NOMO-1 (cell line): ENCODE measurements around the gene MED27.

Experiments used
- DNase-seq, 2 experiments: peaks; one replicate each; lab custom pipeline; 2025; ENCODE audit not compliant: unreplicated experiment in 2 of 2; lab: John Stamatoyannopoulos, UW

MED27 gene

DNA sequence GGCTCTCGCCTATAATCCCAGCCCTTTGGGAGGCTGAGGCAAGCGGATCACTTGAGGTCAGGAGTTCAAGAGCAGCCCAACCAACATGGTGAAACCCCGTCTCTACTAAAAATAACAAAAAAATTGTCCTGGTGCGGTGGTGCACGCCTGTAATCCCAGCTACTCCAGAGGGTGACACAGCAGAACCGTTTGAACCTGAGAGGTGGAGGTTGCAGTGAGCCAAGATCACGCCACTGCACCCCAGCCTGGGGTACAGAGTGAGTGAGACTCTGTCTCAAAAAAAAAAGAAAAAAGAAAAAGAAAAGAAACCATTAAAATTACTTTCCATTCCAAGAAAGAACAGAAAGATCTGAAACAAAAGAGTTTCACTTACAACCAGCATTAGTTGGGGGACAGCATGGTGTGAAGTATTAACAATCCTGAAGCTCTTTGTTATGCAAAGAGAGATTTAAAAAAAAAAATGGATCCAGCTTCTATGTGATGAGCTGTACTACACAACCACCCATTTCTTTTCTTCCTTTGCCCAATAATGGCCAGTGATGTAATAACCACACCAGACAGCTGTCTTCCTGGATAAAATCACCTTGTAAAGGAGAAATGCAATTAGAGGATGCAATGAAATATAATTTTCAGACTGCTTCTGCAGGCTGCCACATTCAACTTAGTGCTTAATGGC is 76.9 kb downstream of the MED27 start:
- peak in 1 of 2 experiments; percentile 37 for DNase-seq

DNA sequence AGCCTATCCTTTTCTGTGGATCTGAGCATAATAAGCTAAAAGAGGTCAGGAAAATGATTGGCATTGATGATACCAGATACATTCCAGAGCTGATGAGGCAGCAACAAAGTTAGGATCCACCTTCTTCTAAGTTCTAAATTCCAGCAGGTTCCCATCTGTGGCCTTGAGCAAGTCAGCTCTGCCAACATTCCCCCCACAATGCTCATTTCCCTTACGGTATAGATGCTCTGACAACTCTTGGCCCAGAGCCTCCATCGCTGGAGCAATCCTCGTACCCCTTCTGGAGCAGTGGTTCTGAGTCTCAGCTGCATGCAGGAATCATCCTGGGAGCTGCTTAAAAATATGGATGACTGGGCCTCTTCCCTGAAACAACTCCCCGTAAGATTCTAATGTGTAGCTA is 78.1 kb downstream of the MED27 start:
- DNase-seq, result no peak

DNA sequence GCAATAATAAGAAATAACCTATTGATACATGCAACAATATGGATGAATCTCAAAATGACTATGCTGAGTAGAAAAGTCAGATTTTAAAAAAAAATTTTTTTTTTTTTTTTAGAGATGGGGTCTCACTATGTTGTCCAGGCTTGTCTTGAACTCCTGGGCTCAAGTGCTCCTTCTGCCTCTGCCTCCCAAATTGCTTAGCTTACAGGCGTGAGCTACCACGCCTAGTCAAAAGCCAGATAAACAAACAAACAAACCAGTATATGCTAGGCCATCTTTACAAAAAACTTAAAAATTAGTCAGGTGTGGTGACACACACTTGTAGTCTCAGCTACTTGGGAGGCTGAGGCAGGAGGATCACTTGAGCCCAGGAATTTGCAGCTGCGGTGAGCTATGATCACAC is 79.0 kb downstream of the MED27 start:
- DNase-seq, result no peak

DNA sequence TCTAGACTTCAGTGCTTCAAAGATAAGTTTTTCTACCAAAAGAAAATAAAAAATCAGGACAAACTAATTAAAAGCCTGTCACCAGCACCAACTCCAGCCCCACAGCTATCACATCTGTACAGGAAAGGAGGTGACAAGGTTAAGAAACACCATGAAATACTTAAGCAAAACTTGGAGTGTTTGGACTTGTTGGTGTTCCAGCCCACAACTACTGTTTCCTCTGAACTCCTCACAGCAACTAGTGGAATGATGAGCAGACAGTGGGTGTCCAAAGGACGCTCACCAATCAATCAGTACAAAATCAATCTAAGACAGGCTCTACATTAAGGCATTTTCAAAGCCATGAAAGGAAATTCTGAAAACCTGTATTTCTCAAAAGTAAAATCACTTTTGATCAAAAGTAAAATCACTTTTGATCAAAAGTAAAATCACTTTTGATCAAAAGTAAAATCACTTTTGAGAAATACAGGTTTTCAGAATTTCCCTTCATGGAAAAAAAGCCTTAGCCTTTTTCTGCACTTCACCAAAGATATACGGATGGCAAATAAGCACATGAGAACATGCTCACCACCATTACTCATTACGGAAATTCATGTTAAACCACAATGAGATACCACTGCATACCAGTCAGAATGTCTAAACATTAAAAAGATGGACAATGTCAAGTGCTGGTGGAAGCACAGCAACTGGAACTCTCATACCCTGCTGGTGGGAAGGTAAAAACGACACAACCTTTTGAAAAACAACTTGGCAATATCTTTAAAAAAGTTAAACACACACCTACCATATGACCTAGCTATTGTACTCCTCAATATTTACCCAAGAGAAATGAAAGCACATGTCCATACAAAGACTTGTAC is 79.7 kb downstream of the MED27 start:
- DNase-seq, result no peak

DNA sequence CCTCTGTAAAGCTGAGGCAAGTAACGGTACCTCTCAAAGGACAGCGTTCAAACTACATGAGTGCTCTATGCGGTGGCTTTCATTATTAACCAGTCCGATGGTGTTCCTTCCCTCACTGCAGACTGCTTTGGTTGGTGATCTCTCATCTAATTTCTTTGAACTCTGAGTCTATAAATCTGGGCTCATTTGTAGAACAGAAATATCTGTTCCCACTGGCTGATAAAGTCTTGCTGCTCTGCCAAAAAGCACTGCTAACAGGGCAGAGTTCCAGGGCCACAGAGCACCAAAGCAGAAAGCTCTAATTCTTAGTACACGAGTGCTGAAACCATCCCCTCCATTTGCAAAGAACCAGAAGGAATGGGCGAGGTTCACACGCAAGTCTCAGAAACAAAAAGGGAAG is 81.9 kb downstream of the MED27 start:
- no peak for DNase-seq

DNA sequence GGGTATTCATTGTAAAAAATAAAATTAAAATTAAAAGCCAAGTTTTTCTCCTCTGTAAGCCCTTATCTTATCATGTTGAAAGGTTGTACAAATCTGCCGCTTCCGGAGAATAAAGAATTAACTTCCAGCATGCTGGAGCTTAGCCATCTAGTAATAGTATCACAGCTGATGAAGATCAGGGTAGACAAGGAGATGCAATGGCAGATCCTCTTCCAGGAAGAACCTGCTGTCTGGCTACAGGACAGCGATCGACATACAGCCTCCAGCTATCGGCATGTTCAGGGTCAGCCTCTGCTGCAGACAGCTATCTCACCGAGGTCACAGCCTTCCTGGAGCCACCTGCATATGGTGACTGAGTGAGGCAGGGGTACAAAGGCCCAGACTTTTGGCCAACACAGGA is 82.6 kb downstream of the MED27 start:
- DNase-seq, result no peak

DNA sequence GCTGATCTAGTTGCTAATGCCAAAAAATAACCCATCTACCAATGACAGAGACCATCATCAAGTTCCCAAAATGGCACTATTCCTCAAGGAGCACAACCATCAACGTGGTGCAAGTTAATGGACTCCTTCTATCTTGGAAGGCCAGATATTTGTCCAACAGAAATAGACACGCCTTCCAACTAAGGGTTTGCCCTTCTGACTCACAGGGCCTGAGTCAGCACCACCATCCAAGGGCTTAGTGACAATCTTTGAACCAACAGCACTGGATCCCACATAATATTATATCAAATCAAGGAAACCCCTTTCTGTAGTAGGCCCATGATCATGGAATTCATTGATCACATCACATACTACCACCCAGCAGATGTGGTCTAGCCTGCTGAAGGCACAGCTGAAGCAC is 84.3 kb downstream of the MED27 start:
- no peak for DNase-seq

DNA sequence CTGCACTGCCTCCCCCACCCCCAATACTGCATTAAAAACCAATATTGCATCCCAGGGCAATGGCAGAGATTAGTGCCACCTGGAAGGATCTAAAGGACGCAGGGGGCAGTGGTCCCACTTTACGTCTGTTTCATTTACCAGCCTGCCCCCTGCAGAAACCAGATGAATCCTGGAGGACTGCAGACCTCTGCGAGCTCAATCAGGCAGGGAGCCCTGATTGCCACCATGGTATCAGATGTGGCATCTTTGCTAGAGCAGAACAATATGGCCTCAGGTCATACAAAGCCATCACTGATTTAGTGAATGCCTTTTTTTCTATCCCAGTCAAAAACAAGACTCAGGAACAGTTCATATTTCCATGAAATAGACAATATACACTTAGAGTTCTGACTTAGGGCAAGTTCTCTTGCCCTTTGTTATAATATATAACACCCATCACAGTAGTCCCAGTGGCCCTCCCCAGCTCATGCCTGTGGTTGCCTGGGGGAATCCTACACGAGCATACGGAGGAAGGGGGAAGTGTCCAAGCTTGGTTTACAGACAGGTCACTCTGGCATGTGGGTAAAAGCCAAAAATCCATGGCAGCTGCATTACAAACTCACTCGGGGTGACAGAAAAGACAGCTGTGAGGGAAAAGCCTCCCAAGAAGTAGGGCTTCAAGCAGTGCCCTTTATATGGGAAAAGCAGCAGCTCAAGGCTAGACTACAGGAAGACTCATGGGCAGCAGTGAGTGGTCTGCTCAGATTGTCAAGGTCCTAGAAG is 85.1 kb downstream of the MED27 start:
- no peak for DNase-seq

DNA sequence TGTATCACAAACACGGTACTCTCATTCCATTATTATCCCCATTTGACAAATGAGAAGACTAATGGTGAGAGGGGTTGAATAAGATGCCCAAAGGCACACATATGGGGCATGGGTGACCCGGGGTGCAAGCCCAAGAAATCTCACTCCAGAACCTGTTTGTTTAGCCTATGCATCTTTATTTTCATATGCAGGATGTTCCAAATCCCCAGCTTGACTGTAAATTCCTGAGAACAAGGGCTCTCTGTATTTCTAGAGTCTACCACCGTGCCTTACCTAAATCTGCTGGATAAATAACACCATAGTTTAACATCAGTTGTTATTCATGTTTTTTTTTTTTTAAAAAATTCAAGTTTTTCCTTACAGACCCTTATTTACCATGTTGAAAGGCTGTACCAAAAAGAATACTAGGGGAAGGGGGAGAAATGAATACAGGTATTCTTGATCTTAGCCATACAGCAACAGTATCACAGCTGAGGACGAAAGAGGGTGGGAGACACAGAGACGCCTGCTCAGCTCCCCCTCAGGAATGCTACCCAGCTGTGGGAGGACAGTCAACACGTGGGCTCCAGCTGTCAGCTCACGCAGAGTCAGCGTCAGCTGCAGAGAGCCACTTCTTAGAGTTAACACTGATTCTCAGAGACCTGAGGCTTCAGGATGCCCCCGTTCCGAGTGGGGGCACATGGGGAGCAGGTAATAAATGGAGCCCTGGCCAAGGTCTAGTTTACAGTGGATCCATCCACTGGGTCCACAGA is 86.6 kb downstream of the MED27 start:
- no peak for DNase-seq

DNA sequence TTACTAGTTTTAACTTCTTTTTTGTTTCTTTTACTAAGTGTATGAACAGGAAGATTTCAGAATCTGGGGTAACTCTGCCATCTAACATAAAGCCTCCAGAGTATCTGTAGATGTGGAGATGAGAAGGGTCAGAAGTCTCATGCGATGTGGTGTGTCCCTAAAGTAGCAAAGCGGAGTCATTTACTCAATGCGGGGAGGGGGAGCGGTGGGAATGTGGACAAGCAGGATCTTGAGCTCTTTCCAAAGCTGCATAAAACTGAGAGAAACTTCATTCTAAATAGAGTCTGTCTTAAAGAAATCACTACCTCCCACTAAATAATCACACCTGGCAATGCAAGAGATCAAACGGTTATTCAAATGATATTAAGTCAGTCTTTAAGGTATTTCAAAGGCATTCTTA is 92.4 kb downstream of the MED27 start:
- no peak for DNase-seq

DNA sequence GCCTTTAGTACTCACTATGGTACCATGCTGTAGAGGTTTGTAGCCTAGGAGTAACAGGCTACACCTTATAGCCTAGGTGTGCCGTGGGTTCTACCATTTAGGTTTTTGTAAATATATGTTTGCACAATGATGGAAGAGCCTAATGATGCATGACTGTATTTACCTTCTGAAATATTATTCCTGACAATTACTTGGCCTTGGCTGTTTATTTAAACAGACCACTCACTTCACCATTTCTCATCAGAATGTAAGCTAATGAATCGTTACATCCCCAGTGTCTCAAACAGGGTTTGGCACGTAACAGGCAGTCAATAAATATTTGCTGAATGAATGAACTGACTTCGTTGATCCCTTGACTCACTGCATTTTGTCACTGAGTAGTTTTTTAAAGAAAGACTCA is 93.1 kb downstream of the MED27 start:
- DNase-seq, result no peak

DNA sequence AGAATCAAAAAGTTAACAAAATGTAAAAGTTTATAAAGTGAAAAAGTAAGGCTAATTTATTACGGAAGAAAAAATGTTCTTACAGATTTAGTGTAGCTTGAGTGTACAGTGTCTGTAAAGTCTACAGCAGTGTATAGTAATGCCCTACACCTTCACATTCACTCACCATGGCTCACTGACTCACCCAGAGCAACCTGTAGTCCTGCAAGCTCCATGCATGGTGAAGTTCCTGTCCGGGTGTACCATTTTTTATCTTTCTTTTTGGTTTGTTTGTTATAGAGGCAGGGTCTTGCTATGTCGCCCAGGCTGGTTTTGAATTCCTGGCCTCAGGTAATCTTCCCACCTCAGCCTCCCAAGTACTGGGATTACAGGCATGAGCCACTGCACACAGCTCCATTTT is 93.6 kb downstream of the MED27 start:
- no peak for DNase-seq

DNA sequence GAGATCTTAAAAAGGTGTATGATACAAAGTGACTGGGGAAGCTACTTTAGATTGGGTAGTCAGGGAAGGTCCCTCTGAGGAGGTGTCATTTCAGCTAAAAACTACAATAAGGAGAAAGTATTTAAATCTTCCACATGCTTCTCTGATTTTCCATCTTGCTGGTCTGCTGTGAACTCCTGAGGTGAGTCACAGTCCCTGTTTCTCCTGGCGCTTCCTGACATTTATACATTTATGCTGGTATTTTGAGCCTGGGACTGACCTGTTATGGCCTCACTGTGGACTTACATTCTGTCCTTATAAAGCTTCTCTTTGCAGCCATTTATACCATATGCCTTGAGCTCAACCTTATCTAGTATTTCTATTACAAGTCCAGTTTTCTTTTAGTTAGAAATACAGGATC is 95.1 kb downstream of the MED27 start:
- DNase-seq, result no peak

DNA sequence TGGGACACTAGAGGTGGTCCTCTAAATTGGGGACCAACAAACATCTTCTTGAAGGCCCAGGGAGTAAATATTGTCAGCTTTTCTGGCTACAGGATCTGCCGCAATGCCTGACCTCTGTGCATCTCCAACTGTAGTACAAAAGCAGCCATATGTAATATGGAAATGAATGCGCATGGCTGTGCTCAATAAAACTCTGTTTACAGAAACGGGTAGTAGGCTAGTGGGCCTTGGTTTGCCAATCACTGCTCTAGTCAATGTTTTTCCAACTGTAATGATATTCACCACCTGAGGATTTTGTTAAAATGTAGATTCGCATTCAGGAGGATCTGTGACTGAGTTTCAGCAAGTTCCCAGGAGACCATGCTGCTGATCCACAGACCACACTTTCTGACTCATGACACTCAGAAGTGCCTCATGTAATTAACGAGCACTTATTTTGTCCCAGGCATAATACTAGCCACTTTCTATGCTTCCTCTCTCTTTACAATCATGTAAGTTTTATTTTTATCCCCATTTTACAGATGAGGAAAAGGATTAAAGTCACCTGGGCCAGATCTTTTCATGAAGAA is 96.9 kb downstream of the MED27 start:
- DNase-seq, result peak in 1 of 2 experiments; percentile 20

DNA sequence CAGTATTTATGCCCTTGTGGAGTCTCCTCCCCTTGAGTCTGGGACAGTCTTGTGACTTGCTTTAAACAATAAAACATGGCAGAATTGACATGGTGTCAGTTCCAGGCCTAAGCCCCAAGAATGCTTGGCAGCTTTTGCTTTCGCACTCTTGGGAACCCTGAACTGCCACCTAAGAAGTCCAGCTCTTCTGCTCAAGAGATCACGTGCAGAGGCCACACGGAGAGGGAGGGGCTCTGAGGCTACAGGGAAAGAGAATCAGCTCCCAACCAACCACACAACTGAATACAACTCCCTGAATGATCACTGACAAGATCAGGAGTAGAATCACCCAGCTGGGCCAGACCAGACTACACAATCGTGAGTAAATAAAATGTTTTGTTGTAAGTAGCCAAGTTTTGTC is 97.6 kb downstream of the MED27 start:
- no peak for DNase-seq

DNA sequence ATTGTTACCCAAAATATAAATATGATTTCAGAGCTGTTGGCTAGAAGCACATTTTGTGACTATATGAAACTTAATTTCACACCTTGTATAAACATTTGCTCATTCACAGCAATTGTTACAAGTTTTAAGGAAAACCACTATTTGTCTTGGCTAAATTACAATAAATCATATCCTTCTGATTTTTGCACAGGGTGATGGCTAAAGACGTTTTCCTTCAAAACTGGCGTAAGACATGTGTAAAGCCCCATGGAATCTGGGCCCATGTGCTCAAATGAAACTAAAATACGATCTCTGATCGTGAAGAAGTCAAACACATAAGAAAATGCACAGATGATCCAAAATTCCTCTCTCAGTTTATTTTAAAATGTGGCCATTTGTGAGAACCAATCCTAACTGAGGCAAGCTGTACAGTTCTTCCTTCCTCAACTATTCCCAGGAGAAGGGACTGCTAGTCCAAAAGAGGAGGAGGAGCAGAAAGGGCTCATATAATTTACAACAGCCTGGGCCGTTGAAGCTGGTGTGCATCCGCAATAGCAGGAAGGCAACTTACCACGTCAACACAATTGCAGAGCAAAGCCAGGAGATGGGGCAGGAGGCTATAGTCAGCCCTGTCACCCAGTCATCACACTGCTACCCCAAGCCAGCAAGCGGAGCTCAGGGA is 98.4 kb downstream of the MED27 start:
- DNase-seq, result no peak

DNA sequence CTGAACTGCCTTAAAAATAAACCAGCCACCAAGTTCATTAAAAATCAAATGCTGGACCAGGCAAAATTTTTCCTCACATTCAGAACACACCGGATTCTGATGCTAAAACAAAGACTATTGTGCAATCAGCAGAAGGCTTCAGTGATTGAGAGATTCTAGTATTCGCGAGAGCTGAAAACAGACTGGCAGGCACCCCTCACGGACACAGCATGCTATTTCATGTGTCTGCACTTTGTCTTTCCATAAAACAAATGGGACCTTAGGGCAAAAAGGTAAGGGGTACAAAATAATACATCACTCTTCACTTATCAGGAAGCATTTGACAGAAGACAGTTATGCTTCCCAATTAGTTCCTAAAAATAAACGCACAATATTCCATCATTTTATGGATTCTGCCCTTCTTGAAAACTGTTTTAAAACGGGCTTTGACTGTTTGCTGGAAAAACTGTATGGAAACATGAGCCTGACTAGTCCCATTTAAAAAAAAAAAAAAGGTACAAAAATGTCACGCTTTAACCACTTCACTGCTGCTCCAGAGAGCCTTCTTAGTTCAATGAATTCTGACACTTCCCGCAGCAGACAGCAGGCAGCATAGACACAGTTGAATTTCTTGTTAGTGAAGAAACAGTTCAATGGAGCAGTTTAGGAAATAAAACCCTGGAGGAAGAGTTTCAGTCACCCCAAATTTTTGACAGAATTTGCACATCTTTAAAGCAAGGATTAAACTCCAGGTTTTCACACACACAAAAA is 99.2 kb downstream of the MED27 start:
- no peak for DNase-seq

DNA sequence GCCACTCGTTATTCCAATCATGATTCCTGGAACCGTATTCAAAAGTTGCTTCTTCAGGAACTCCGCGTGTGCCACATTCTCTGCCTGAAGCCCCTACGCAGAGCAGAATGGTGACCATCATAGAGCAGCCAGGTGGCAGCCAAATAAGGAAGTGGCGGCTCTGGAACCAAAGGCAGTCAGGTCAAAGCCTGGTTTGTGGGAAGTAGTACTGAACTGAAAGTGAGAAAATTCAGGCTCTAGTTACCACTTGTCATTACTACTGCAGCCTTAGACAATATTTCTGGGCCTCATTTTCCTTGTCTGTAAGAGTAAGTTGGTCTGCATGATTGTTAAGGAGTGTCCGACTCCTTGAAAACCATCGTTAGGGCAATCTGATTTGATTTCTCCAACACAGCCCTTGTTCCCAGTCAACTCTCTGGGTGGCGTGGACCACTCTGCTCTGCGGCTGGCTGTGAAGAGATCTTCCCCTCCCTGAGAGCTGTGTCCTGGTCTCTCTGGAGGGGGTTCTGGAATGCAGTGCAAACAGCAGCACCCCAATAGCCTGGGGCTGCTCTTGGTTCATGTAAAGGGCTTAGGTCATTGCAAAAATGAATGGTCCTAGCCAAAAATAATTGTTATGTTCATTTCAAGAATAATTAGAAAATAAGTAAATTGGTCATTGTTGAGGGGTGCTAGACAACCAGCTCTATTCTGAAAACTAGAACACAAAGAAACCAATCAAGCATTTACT is 102.4 kb downstream of the MED27 start:
- peak; percentile 70 to 80 for DNase-seq
